GM12864 (cell line): ENCODE results near the gene SHISA7.

Experiments
- DNase-seq: peaks from one replicate; pipeline ENCODE4 v3.0.0-alpha.2; 2011; ENCODE audit warnings: low read depth
- H3K4me3 ChIP-seq: 2 replicates; pipeline ENCODE4 v1.5.1; 2011; ENCODE audit warnings: mild to moderate bottlenecking, low read depth, low read length, control low read depth
- TF ChIP-seq, protein P1 (sequence below): IDR thresholded peaks from 2 replicates; pipeline ENCODE4 v1.5.1; 2011; ENCODE audit warnings: low read depth, mild to moderate bottlenecking, moderate library complexity, low read length, control low read depth, inconsistent platforms; ENCODE audit errors: missing control alignments

Gene SHISA7

GRCh38 chr19:55484593-55485438 lies 41.7 kb upstream of the SHISA7 start, which contains the start of gene NAT14:
Gene NAT14, plus strand, starts transcription at chr19:55485188. Its CDS starts 521 bp downstream, at chr19:55485709.
- peak within 1 kb of the TSS; percentile 70 for H3K4me3 ChIP-seq
- no peak for DNase-seq
- TF ChIP-seq, protein P1, sequence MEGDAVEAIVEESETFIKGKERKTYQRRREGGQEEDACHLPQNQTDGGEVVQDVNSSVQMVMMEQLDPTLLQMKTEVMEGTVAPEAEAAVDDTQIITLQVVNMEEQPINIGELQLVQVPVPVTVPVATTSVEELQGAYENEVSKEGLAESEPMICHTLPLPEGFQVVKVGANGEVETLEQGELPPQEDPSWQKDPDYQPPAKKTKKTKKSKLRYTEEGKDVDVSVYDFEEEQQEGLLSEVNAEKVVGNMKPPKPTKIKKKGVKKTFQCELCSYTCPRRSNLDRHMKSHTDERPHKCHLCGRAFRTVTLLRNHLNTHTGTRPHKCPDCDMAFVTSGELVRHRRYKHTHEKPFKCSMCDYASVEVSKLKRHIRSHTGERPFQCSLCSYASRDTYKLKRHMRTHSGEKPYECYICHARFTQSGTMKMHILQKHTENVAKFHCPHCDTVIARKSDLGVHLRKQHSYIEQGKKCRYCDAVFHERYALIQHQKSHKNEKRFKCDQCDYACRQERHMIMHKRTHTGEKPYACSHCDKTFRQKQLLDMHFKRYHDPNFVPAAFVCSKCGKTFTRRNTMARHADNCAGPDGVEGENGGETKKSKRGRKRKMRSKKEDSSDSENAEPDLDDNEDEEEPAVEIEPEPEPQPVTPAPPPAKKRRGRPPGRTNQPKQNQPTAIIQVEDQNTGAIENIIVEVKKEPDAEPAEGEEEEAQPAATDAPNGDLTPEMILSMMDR: no peak

GRCh38 chr19:55483706-55484592 lies 40.8 kb upstream of the SHISA7 start:
- peak overlapping the region; percentile 70 for H3K4me3 ChIP-seq
- TF ChIP-seq, protein P1: no peak
- DNase-seq: no peak

- no peak for DNase-seq
- TF ChIP-seq, protein P1: no peak
- H3K4me3 ChIP-seq: no peak overlapping the region
These were observed 40.0 kb upstream of the SHISA7 start for GRCh38 chr19:55482967-55483705.

GRCh38 chr19:55482156-55482961 lies 39.3 kb upstream of the SHISA7 start:
- no peak overlapping the region for H3K4me3 ChIP-seq
- no peak for DNase-seq
- TF ChIP-seq, protein P1: no peak

DNA sequence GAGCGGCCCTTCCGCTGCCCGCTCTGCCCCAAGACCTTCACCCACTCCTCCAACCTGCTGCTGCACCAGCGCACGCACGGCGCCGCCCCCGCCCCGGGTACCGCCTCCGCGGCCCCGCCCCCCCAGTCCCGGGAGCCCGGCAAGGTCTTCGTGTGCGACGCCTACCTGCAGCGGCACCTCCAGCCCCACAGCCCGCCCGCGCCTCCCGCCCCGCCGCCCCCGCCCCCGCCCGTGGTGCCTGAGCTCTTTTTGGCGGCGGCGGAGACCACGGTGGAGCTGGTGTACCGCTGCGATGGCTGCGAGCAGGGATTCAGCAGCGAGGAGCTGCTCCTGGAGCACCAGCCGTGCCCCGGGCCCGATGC lies 38.7 kb upstream of the SHISA7 start:
- no peak overlapping the region for H3K4me3 ChIP-seq
- no peak for DNase-seq
- TF ChIP-seq, protein P1: no peak
